Rectal smooth muscle tissue (tissue), 1 donor: Measurements from ENCODE around the gene TTC39C.
"Not testable (repeated sequence)": the region's sequence is repeated elsewhere in the genome, so short reads cannot be mapped to it uniquely, and the experiment has no call there.

ENCODE experiments used
- H3K27ac ChIP-seq: one replicate; pipeline ENCODE4 v1.7.0; 2013; ENCODE audit warnings: low read depth, low read length, inconsistent platforms
- H3K27me3 ChIP-seq: one replicate; pipeline ENCODE4 v1.7.0; 2013; ENCODE audit warnings: low read length; ENCODE audit not compliant: control insufficient read depth, insufficient read depth
- H3K36me3 ChIP-seq: one replicate; pipeline ENCODE4 v1.7.0; 2013; ENCODE audit warnings: low read length; ENCODE audit not compliant: control insufficient read depth, insufficient read depth
- H3K4me1 ChIP-seq: one replicate; pipeline ENCODE4 v1.7.0; 2013; ENCODE audit warnings: low read length; ENCODE audit not compliant: control insufficient read depth, insufficient read depth
- H3K4me3 ChIP-seq: one replicate; pipeline ENCODE4 v1.7.0; 2013; ENCODE audit warnings: low read length
- H3K9ac ChIP-seq: one replicate; pipeline ENCODE4 v1.7.0; 2013; ENCODE audit warnings: low read length

TTC39C gene

GRCh38 chr18:24142376-24142775, 127.8 kb downstream of the TTC39C start:
- Histone ChIP-seq H3K4me1 (no peaks in the 10 kb centered on the region), H3K9ac (no peak overlapping the region), H3K27me3 (no peaks in the 10 kb centered on the region), H3K27ac (no peak overlapping the region), H3K4me3 (no peak overlapping the region), H3K36me3 (no peaks in the 10 kb centered on the region)

- H3K27ac ChIP-seq, H3K36me3 ChIP-seq, H3K9ac ChIP-seq, H3K4me3 ChIP-seq, H3K27me3 ChIP-seq, H3K4me1 ChIP-seq: not testable (repeated sequence)
These were observed 135.0 kb downstream of the TTC39C start for GRCh38 chr18:24149591-24149990.

- Histone ChIP-seq H3K36me3 (no peaks in the 10 kb centered on the region), H3K4me3 (no peak overlapping the region), H3K9ac (no peak overlapping the region), H3K27ac (no peak overlapping the region), H3K4me1 (no peaks in the 10 kb centered on the region), H3K27me3 (no peaks in the 10 kb centered on the region)
These were observed 138.8 kb downstream of the TTC39C start for GRCh38 chr18:24153397-24153796.

- no peaks in the 10 kb centered on the region for H3K27me3 ChIP-seq
- no peak overlapping the region for H3K9ac ChIP-seq
- H3K4me3 ChIP-seq, result no peak overlapping the region
- no peaks in the 10 kb centered on the region for H3K4me1 ChIP-seq
- H3K27ac ChIP-seq, result no peak overlapping the region
- no peaks in the 10 kb centered on the region for H3K36me3 ChIP-seq
These were observed 143.3 kb downstream of the TTC39C start for GRCh38 chr18:24157855-24158254.

DNA sequence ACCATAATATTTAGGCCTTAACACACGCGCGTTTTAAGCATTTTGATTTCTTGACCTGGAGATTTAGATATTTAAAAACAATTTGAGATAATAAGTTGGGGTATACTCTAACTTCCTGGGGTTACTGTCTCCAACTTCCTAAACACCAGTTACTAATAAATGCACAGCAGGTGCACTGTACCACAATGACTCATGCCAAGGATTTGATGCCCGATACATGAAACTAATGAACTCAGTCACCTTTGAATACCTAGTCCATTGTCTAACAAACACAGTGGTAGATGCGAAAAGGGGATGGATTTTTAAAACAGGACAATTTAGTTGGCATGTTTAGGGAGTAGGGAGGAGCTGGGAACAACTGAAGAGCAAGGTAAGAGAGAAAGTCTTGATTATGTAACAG, 145.5 kb downstream of the TTC39C start:
- Histone ChIP-seq H3K4me3 (no peak overlapping the region), H3K9ac (no peak overlapping the region), H3K27ac (no peak overlapping the region), H3K27me3 (no peaks in the 10 kb centered on the region), H3K36me3 (peaks cover 5% of the 10 kb centered on the region), H3K4me1 (no peaks in the 10 kb centered on the region)

GRCh38 chr18:24161304-24161703, 146.8 kb downstream of the TTC39C start:
- no peaks in the 10 kb centered on the region for H3K27me3 ChIP-seq
- H3K36me3 ChIP-seq, result peaks cover 6% of the 10 kb centered on the region
- no peaks in the 10 kb centered on the region for H3K4me1 ChIP-seq
- no peak overlapping the region for H3K9ac ChIP-seq
- no peak overlapping the region for H3K27ac ChIP-seq
- H3K4me3 ChIP-seq, result no peak overlapping the region

- Histone ChIP-seq H3K4me3 (no peak overlapping the region), H3K9ac (no peak overlapping the region), H3K27me3 (no peaks in the 10 kb centered on the region), H3K4me1 (no peaks in the 10 kb centered on the region), H3K36me3 (peaks cover 17% of the 10 kb centered on the region), H3K27ac (no peak overlapping the region)
These were observed 153.9 kb downstream of the TTC39C start for GRCh38 chr18:24168496-24168895.

DNA sequence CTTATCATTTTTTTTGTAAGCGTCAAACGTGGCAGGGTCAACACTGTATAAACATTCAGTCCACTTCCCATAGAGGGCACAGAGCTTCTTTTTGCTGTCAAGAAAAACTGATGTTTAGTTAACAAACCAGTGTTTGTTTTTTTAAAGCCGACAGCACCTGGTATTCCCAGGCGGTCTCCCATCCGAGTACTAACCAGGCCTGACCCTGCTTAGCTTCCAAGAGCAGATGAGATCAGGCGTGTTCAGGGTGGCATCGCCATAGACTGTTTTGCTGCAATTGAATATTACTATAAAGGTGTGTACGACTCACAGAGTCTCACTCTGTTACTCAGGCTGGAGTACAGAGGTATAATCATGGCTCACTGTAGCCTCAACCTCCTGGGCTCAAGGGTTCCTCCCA, 155.8 kb downstream of the TTC39C start:
- H3K9ac ChIP-seq, result no peak overlapping the region
- no peaks in the 10 kb centered on the region for H3K27me3 ChIP-seq
- H3K4me3 ChIP-seq, result no peak overlapping the region
- H3K36me3 ChIP-seq, result peaks cover 16% of the 10 kb centered on the region
- no peaks in the 10 kb centered on the region for H3K4me1 ChIP-seq
- no peak overlapping the region for H3K27ac ChIP-seq

DNA sequence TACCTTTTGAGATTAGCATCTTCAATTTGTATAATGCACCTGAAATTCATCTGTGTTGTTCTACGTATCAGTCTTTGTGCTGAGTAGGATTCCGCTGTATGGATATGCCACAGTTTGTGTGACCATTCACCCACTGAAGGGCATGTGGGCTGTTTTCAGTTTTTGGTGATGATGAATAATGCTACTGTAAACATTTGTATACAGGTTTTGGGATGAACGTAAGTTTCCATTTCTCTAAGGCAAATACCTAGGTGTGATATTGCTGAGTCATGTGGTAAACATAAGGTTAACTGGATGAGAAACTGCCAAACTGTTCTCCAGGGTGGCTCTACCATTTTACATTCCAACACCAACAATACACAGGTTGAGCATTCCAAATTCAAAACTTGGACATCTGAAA, 159.4 kb downstream of the TTC39C start:
- H3K4me1 ChIP-seq, result no peaks in the 10 kb centered on the region
- peaks cover 7% of the 10 kb centered on the region for H3K36me3 ChIP-seq
- H3K27me3 ChIP-seq, result no peaks in the 10 kb centered on the region
- no peak overlapping the region for H3K27ac ChIP-seq
- H3K9ac ChIP-seq, result no peak overlapping the region
- no peak overlapping the region for H3K4me3 ChIP-seq

GRCh38 chr18:24176727-24177416, 162.3 kb downstream of the TTC39C start:
- H3K36me3 ChIP-seq, result peaks cover 5% of the 10 kb centered on the region
- H3K4me1 ChIP-seq, result no peaks in the 10 kb centered on the region
- H3K4me3 ChIP-seq, result no peak overlapping the region
- H3K27me3 ChIP-seq, result no peaks in the 10 kb centered on the region
- no peak overlapping the region for H3K9ac ChIP-seq
- no peak overlapping the region for H3K27ac ChIP-seq

DNA sequence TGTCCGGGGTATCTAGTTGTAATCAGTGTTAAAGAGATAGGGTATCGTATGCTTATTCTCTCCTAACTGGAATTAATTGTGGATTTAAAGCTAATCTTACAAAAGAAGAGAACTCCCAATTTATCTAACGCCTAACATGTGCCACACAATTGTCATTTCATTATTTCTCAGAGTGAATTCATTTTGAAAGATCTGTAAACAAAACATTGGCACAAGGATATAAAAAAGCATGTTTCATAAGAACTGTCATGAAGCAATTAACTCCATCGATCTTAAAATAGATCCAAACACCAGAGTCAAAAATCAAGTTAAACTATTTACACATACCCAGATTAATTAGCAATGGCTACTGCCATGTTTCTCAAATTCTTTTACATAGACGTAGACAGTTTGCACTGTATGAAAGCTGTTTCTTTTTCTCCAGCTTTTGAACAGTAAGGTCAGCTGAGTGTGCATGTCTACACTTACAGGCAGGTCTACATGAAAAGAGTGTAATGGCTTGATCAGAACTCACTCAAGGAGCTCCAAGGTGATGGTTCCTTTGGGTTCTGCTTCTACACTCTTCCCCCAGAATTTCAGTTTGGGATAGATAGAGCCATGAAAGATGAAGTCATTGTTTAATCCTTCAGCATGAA, 163.1 kb downstream of the TTC39C start:
- no peak overlapping the region for H3K4me3 ChIP-seq
- H3K27ac ChIP-seq, result no peak overlapping the region
- peaks cover 5% of the 10 kb centered on the region for H3K36me3 ChIP-seq
- no peaks in the 10 kb centered on the region for H3K4me1 ChIP-seq
- no peaks in the 10 kb centered on the region for H3K27me3 ChIP-seq
- no peak overlapping the region for H3K9ac ChIP-seq

- no peaks in the 10 kb centered on the region for H3K36me3 ChIP-seq
- no peak overlapping the region for H3K9ac ChIP-seq
- no peaks in the 10 kb centered on the region for H3K27me3 ChIP-seq
- no peak overlapping the region for H3K27ac ChIP-seq
- H3K4me3 ChIP-seq, result no peak overlapping the region
- no peaks in the 10 kb centered on the region for H3K4me1 ChIP-seq
These were observed 165.5 kb downstream of the TTC39C start for GRCh38 chr18:24180048-24180447.

DNA sequence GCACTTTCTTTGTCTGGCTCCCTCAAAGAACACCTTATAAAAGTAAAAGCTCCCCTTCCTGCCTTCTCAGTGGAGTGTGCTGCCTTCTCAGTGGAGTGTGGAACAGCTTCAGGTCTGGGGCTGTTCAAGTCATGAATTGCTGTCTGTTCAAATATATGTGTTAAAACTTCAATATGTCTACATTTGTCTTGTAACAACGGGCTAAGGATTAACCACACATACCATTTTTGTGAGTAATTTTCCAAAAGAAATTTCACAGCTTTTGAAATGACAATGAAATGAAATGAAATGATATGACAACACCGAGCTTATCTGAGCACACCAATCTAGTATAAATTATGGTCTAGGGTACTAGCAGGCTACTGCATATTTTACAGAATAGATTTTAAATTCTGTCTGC, 167.3 kb downstream of the TTC39C start:
- no peak overlapping the region for H3K9ac ChIP-seq
- no peaks in the 10 kb centered on the region for H3K27me3 ChIP-seq
- no peaks in the 10 kb centered on the region for H3K4me1 ChIP-seq
- no peak overlapping the region for H3K27ac ChIP-seq
- no peak overlapping the region for H3K4me3 ChIP-seq
- H3K36me3 ChIP-seq, result no peaks in the 10 kb centered on the region
